ENCODE data around the gene MEF2C. TPM values are rescaled to one million over a fixed set of nuclear protein-coding genes. Genes with fewer than 3 reads are reported as not detected.
A peak's percentile ranks its signal among the peaks of the same experiment; 100 is the strongest.
"Not testable (repeated sequence)": the region's sequence is repeated elsewhere in the genome, so short reads cannot be mapped to it uniquely, and the experiment has no call there.

MEF2C gene
- total RNA-seq, 1 donor from 2014 or later = 42.0 TPM

- H3K9me3 ChIP-seq = no peaks in the 10 kb centered on the region
- H3K36me3 ChIP-seq = peaks cover 7% of the 10 kb centered on the region
- ATAC-seq (no peak), DNase-seq (no peak)
- H3K27me3 ChIP-seq (ENCODE audit: low read depth) = no peaks in the 10 kb centered on the region
- TF ChIP-seq CTCF (IDR thresholded peaks at IDR 0.05) = no peak
- intact Hi-C loops (cut with DNase I) = no loop called here
- H3K4me1 ChIP-seq = no peaks in the 10 kb centered on the region
- no peak overlapping the region for H3K4me3 ChIP-seq
- no peak overlapping the region for H3K27ac ChIP-seq
Measured at GRCh38 chr5:88804444-88804843, 78.5 kb downstream of the MEF2C start.

- Histone ChIP-seq H3K27me3 (ENCODE audit: low read depth) (no peaks in the 10 kb centered on the region), H3K4me3 (no peak overlapping the region), H3K27ac (no peak overlapping the region), H3K36me3 (peaks cover 7% of the 10 kb centered on the region), H3K9me3 (no peaks in the 10 kb centered on the region), H3K4me1 (no peaks in the 10 kb centered on the region)
- TF ChIP-seq CTCF (IDR thresholded peaks at IDR 0.05) = no peak
- DNase-seq (no peak), ATAC-seq (peak in 1 of 2 donors; percentile 41)
- intact Hi-C loops (cut with DNase I) = no loop called here
Measured at GRCh38 chr5:88803309-88803708, 79.7 kb downstream of the MEF2C start.

- no peaks in the 10 kb centered on the region for H3K27me3 ChIP-seq (ENCODE audit: low read depth)
- H3K4me1 ChIP-seq = no peaks in the 10 kb centered on the region
- no peaks in the 10 kb centered on the region for H3K9me3 ChIP-seq
- peaks cover 7% of the 10 kb centered on the region for H3K36me3 ChIP-seq
- no peak overlapping the region for H3K27ac ChIP-seq
- no peak for DNase-seq
- no peak overlapping the region for H3K4me3 ChIP-seq
- TF ChIP-seq CTCF (IDR thresholded peaks at IDR 0.05) = no peak
- no peak for ATAC-seq
- intact Hi-C loops (cut with DNase I) = no loop called here
Measured at GRCh38 chr5:88799938-88800535, 82.9 kb downstream of the MEF2C start.

DNA sequence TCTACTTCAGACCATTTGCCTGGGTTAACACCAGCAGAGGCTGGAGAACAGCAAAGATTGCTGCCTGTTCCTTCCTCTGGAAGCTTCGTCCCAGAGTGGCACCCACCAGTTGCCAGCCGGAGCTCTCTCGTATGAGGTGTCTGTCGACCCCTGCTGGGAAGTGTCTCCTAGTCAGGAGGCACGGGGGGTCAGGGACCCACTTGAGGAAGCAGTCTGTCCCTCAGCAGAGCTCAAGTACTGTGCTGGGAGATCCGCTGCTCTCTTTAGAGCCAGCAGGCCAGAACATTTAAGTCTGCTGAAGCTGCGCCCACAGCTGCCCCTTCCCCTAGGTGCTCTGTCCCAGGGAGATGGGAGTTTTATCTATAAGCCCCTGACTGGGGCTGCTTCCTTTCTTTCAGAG is 84.1 kb downstream of the MEF2C start:
- ATAC-seq; intact Hi-C loops (cut with DNase I); H3K36me3 ChIP-seq; H3K9me3 ChIP-seq; DNase-seq; H3K4me1 ChIP-seq; H3K4me3 ChIP-seq; H3K27me3 ChIP-seq (ENCODE audit: low read depth); H3K27ac ChIP-seq: not testable (repeated sequence)

DNA sequence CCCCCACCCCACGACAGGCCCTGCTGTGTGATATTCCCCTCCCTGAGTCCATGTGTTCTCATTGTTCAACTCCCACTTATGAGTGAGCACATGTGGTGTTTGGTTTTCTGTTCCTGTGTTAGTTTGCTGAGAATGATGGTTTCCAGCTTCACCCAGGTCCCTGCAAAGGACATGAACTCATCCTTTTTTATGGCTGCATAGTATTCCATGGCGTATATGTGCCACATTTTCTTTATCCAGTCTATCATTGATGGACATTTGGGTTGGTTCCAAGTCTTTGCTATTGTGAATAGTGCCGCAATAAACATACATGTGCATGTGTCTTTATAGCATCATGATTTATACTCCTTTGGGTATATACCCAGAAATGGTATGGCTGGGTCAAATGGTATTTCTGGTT is 89.2 kb downstream of the MEF2C start:
- H3K36me3 ChIP-seq; intact Hi-C loops (cut with DNase I); ATAC-seq: not testable (repeated sequence)

DNA sequence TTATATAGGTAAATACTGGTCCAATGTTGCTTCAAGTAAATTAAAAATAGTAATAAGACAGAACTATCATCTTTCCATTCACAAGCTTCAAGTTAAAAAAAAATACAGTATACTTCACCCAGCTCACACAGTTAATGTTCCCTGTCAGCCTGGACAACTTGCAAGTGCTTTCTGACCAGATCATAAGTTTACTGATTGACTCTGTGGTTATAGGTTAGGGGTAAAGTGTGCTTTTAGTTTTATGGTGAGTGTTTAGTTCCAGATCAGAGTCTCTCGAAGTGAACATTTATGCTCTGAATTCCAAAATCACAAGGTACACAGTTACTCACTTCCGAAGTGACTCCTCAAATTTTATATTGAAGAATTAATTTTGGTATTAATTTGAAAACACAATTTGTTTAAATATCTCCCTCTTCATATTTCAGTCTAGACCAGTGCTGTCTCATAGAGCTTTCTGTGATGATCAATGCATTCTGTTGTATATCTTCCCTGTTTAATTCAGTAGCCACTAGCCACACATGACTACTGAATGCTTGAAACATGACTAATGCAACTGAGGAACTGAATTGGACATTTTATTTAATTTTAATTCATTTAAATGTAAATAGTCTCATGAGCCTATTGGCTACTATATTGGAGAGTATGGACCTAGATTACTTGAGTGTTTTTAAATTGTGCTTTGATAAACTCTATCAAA is 90.7 kb downstream of the MEF2C start:
- intact Hi-C loops (cut with DNase I) = no loop called here
- H3K27ac ChIP-seq = no peak overlapping the region
- no peaks in the 10 kb centered on the region for H3K36me3 ChIP-seq

More for the DNA sequence above, 89.2 kb downstream of the MEF2C start:
- not testable (repeated sequence) for H3K4me1 ChIP-seq; H3K27me3 ChIP-seq (ENCODE audit: low read depth); H3K27ac ChIP-seq; H3K4me3 ChIP-seq; H3K9me3 ChIP-seq; DNase-seq

More for the DNA sequence above, 90.7 kb downstream of the MEF2C start:
- Histone ChIP-seq H3K9me3 (no peaks in the 10 kb centered on the region), H3K4me3 (no peak overlapping the region), H3K27me3 (ENCODE audit: low read depth) (no peaks in the 10 kb centered on the region), H3K4me1 (peaks cover 1% of the 10 kb centered on the region)
- no peak for TF ChIP-seq CTCF (IDR thresholded peaks at IDR 0.05)
- ATAC-seq (no peak), DNase-seq (no peak)

Data from lower lobe of right lung (tissue), 2 donors.